PFSK-1 (cell line): Measurements from ENCODE around the gene KATNBL1.

Source experiments
- FOXP2 ChIP-seq: optimal IDR thresholded peaks from 2 replicates; pipeline ENCODE3; 2011; ENCODE audit warnings: borderline replicate concordance, control low read depth, inconsistent platforms; ENCODE audit not compliant: insufficient read depth; ENCODE audit errors: extremely low read length, extremely low read depth
- POLR2AphosphoS5 ChIP-seq: IDR thresholded peaks from 2 replicates; pipeline ENCODE4 v1.6.1; 2012; ENCODE audit warnings: low read depth, mild to moderate bottlenecking, control low read depth, low read length, moderate library complexity
- SIN3A ChIP-seq: IDR thresholded peaks from 2 replicates; pipeline ENCODE4 v1.6.1; 2012; ENCODE audit warnings: mild to moderate bottlenecking, low read length, moderate library complexity, borderline replicate concordance; ENCODE audit not compliant: insufficient read depth
- TAF1 ChIP-seq: IDR thresholded peaks from 2 replicates; pipeline ENCODE4 v1.6.1; 2012; ENCODE audit warnings: low read length, control low read depth, borderline replicate concordance; ENCODE audit not compliant: insufficient read depth
- TF ChIP-seq, protein P1 (sequence below), 2 experiments: IDR thresholded peaks; 2 replicates each; pipeline versions ENCODE4 v1.6.1 to v1.8.0; 2011 to 2012; ENCODE audit warnings: low read depth in 2 of 2, low read length in 2 of 2, control low read depth in 1 of 2, inconsistent platforms in 1 of 2, mild to moderate bottlenecking in 1 of 2, moderate library complexity in 1 of 2; ENCODE audit not compliant: insufficient read depth in 1 of 2

KATNBL1 gene

DNA sequence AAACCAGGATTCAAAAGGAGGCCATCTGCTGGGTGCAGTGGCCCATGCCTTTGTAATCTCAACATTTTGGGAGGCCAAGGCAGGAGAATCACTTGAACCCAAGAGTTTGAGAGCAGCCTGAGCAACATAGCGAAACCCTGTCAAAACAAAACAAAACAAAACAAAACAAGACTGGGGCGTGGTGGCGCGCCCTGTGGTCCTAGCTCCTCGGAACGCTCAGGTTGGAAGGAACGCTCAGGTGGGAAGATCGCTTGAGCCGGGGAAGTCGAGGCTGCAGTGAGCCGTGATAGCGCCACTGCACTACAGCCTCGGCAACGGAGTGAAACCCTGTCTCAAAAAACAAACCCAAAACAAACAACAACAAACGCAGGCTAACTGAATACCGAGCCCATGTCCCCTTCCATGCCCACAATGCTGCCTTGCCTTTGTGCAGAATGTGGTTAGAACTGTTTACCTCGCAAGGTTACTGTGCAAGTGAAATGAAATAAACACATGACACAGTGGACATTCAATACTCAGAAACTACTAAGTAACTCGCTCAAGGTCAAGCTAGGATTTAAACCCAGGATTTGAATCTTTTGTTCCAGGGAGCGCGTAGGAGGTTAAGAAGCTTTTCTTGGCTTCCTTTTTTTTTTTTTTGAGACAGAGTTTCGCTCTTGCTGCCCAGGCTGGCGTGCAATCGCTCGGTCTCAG is 14.2 kb upstream of the KATNBL1 start:
- TF ChIP-seq POLR2AphosphoS5 (0 out of 2 replicates have a peak, but pooled peaks have one; percentile 3), TAF1 (no peak), SIN3A (no peak), FOXP2 (no peak)
- TF ChIP-seq, protein P1, sequence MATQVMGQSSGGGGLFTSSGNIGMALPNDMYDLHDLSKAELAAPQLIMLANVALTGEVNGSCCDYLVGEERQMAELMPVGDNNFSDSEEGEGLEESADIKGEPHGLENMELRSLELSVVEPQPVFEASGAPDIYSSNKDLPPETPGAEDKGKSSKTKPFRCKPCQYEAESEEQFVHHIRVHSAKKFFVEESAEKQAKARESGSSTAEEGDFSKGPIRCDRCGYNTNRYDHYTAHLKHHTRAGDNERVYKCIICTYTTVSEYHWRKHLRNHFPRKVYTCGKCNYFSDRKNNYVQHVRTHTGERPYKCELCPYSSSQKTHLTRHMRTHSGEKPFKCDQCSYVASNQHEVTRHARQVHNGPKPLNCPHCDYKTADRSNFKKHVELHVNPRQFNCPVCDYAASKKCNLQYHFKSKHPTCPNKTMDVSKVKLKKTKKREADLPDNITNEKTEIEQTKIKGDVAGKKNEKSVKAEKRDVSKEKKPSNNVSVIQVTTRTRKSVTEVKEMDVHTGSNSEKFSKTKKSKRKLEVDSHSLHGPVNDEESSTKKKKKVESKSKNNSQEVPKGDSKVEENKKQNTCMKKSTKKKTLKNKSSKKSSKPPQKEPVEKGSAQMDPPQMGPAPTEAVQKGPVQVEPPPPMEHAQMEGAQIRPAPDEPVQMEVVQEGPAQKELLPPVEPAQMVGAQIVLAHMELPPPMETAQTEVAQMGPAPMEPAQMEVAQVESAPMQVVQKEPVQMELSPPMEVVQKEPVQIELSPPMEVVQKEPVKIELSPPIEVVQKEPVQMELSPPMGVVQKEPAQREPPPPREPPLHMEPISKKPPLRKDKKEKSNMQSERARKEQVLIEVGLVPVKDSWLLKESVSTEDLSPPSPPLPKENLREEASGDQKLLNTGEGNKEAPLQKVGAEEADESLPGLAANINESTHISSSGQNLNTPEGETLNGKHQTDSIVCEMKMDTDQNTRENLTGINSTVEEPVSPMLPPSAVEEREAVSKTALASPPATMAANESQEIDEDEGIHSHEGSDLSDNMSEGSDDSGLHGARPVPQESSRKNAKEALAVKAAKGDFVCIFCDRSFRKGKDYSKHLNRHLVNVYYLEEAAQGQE (IDR thresholded peaks at IDR 0.05; ENCODE audit: insufficient read depth in 1 of 2, low read depth in 2 of 2, low read length in 2 of 2): no peak

DNA sequence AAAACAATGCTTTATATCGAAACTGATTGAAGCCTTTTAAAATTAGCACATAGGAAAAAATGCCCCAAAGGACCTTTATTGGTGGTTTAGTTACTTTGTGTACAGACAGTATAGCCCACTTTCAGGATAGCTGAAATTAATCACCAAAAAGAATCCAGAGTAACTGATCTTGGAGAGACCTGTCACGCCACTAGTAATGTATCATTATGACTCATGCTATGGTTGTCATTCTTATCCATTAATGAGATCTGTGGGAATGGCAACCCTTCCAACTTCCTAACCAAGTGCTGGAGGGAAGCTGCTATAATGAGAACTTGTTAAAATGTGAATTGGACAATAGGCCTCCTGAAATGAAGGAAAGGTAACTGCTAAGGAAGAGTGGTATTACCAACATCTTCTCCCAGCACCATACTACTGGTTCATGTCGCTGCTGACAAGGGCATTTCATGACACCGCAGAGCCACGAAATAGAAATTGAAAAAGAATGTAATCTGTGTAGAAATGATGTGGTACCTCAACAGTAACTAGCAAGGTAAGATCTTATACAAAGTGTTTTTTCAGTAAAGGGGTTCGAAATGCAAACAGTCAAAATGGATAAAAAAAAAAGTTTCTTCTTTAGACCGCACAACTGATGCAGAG is 7.8 kb upstream of the KATNBL1 start:
- TF ChIP-seq POLR2AphosphoS5 (no peak), SIN3A (no peak), TAF1 (no peak), FOXP2 (no peak)
- TF ChIP-seq, protein P1 (IDR thresholded peaks at IDR 0.05; ENCODE audit: insufficient read depth in 1 of 2, low read depth in 2 of 2, low read length in 2 of 2): no peak

DNA sequence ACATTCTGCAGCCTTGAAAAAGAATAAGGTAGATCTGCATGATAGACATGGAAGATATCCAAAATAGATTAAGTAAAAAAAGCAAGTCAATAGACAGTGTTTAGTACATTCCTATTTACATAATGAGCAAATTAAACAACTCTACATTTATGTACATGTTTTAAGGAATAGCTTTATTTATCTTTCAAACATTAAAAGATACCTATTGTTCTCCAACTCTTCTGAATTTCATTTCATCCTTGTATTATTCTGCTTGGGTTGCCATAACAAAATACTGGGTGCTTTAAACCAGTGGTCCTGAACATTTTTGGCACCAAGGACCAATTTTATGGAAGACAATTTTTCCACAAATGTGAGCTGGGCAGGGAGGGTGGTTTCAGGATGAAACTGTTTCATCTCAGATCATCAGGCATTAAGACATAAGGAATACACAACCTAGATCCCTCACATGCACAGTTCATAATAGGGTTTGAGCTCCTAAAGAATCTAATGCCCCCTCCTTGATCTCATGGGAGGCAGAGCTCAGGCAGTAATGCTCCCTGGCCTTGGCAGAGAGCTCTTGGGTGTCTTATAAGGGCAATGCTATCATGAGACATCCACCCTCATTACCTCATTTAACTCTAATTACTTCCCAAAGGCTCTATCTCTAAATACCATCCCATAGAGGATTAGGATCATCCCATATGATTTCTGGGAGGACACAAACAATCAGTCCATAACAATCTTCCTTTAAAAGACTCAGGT is 6.8 kb upstream of the KATNBL1 start:
- no peak for TF ChIP-seq TAF1
- TF ChIP-seq SIN3A: no peak

DNA sequence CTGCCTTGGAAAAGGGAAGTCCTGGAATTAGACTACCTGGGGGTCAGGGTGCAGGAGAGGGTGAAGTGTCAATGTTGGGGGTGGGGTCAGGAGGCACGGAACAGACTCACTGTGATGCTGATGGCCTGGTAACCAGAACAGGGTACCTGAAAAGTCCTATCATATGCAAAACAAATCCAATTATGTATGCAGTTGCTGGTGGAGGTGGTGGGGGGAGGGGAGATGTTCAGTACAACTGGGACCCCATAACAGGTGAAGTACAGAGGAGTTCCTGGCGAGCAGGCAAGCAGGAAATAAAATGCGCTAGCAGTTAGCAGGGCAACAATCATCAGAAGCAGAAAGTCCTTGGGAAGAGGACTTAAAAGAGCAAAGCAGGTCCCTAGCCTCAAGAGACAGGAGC is 4.2 kb upstream of the KATNBL1 start:
- TF ChIP-seq, protein P1 (IDR thresholded peaks at IDR 0.05; ENCODE audit: insufficient read depth in 1 of 2, low read depth in 2 of 2, low read length in 2 of 2): no peak
- TF ChIP-seq POLR2AphosphoS5 (no peak), TAF1 (no peak), SIN3A (no peak), FOXP2 (no peak)

DNA sequence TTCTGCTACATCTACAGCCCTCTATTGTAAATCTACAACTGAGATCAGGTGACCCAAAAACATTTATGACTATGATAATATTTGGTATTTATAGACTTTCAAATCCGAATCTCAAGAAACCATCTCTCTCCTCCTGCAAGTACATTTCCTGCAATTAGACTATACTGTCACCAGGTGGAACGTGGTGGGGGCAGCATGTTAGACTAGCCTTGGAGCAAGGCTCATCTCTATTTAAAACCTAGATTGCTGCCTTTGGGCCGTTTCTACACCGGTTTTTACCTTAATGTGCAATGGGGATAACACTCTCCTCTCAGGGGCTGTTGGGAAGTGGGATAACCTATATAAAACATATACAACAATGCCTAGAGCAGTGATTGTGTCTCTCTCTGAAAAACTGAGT is 3.8 kb upstream of the KATNBL1 start:
- TF ChIP-seq TAF1 (no peak), SIN3A (no peak), FOXP2 (no peak), POLR2AphosphoS5 (no peak)
- TF ChIP-seq, protein P1 (IDR thresholded peaks at IDR 0.05; ENCODE audit: insufficient read depth in 1 of 2, low read depth in 2 of 2, low read length in 2 of 2): no peak
